Left ventricle myocardium inferior (tissue), 1 donor: Measurements from ENCODE around the gene SMYD3. TPM values are rescaled to one million over a fixed set of nuclear protein-coding genes. Genes with fewer than 3 reads are reported as not detected.

Experiments used
- DNase-seq: peaks from one replicate; pipeline ENCODE4 v3.0.0-alpha.2; 2020
- H3K27ac ChIP-seq: fragments of 200-600 bp; replicated peaks from 2 replicates; pipeline ENCODE4 v1.8.0; 2021
- H3K27me3 ChIP-seq: fragments of 200-600 bp; 2 replicates; pipeline ENCODE4 v1.8.0; 2021; ENCODE audit warnings: low read depth
- H3K36me3 ChIP-seq: fragments of 200-600 bp; 2 replicates; pipeline ENCODE4 v1.8.0; 2021
- H3K4me1 ChIP-seq: fragments of 200-600 bp; 2 replicates; pipeline ENCODE4 v1.8.0; 2021
- H3K4me3 ChIP-seq: fragments of 200-600 bp; 2 replicates; pipeline ENCODE4 v1.8.0; 2021; ENCODE audit warnings: mild to moderate bottlenecking, moderate library complexity
- H3K9me3 ChIP-seq: fragments of 200-600 bp; replicated peaks from 2 replicates; pipeline ENCODE4 v1.8.0; 2021
- CTCF ChIP-seq: fragments of 200-600 bp; IDR thresholded peaks from 2 replicates; pipeline ENCODE4 v1.8.0; 2021; ENCODE audit warnings: antibody characterized with exemption, mild to moderate bottlenecking, borderline replicate concordance
- intact Hi-C: fragments of 100-400 bp; cut with micrococcal nuclease; formaldehyde crosslinking; loops from one replicate; pipeline ENCODE4 v1.11.0; 2022
- total RNA-seq: library from RNA; stranded (reverse); fragmentation: NEBNext Ultra II Directional; extraction: Animal tissue kit (Norgen Biotek cat#: 25700); gene quantifications from one replicate; pipeline ENCODE4 v1.2.1, GENCODE V29; 2021
- donor health status: DM: no; HTN: yes; CAD: no; lungs with severe emphysema.

Gene SMYD3
- total RNA-seq, 1 donor from 2014 or later: 9.9 TPM

GRCh38 chr1:246189126-246189525 is 318.0 kb downstream of the SMYD3 start:
- TF ChIP-seq CTCF: no peak
- intact Hi-C loops: no loop called here
- H3K4me1 ChIP-seq: peaks cover 4% of the 10 kb centered on the region
- DNase-seq: no peak
- H3K9me3 ChIP-seq: no peaks in the 10 kb centered on the region
- H3K36me3 ChIP-seq: no peaks in the 10 kb centered on the region
- no peak overlapping the region for H3K27ac ChIP-seq
- H3K4me3 ChIP-seq: no peak overlapping the region
- H3K27me3 ChIP-seq: no peaks in the 10 kb centered on the region

- H3K4me1 ChIP-seq: peaks cover 15% of the 10 kb centered on the region
- H3K27me3 ChIP-seq: no peaks in the 10 kb centered on the region
- no peak for TF ChIP-seq CTCF
- H3K27ac ChIP-seq: no peak overlapping the region
- no peak for DNase-seq
- H3K9me3 ChIP-seq: no peaks in the 10 kb centered on the region
- H3K36me3 ChIP-seq: no peaks in the 10 kb centered on the region
- intact Hi-C loops: no loop called here
- no peak overlapping the region for H3K4me3 ChIP-seq
Measured at GRCh38 chr1:246187834-246188372, 319.2 kb downstream of the SMYD3 start.

- Histone ChIP-seq H3K4me3 (no peak overlapping the region), H3K36me3 (no peaks in the 10 kb centered on the region), H3K9me3 (no peaks in the 10 kb centered on the region), H3K4me1 (peaks cover 15% of the 10 kb centered on the region), H3K27ac (no peak overlapping the region), H3K27me3 (no peaks in the 10 kb centered on the region)
- no peak for TF ChIP-seq CTCF
- no peak for DNase-seq
- intact Hi-C loops: no loop called here
Measured at GRCh38 chr1:246184503-246184902, 322.6 kb downstream of the SMYD3 start.

GRCh38 chr1:246182149-246182851 is 324.8 kb downstream of the SMYD3 start:
- Histone ChIP-seq H3K27me3 (no peaks in the 10 kb centered on the region), H3K4me3 (no peak overlapping the region), H3K36me3 (no peaks in the 10 kb centered on the region), H3K27ac (no peak overlapping the region), H3K9me3 (no peaks in the 10 kb centered on the region), H3K4me1 (peaks cover 15% of the 10 kb centered on the region)
- intact Hi-C loops: no loop called here
- no peak for TF ChIP-seq CTCF
- no peak for DNase-seq

- Histone ChIP-seq H3K27ac (no peak overlapping the region), H3K4me3 (no peak overlapping the region), H3K9me3 (no peaks in the 10 kb centered on the region), H3K27me3 (no peaks in the 10 kb centered on the region), H3K4me1 (peaks cover 20% of the 10 kb centered on the region), H3K36me3 (no peaks in the 10 kb centered on the region)
- intact Hi-C loops: no loop called here
- no peak for TF ChIP-seq CTCF
- DNase-seq: no peak
Measured at GRCh38 chr1:246181241-246181640, 325.8 kb downstream of the SMYD3 start.
